PC-9 (cell line): ENCODE measurements around the gene STK38L.

Experiments used
- CTCF ChIP-seq: fragments of 200-600 bp; sonication (generic); conservative IDR thresholded peaks from 2 replicates; pipeline ENCODE4 v1.6.1; 2017; ENCODE audit warnings: mixed run types, antibody characterized with exemption, mild to moderate bottlenecking, moderate library complexity
- EZH2 ChIP-seq: fragments of 200-600 bp; sonication (generic); IDR thresholded peaks from 2 replicates; pipeline ENCODE4 v1.8.0; 2017; ENCODE audit warnings: antibody characterized with exemption, low read depth

GRCh38 chr12:27284751-27285150 lies 40.7 kb downstream of the STK38L start:
- TF ChIP-seq CTCF, result no peak
- no peak for TF ChIP-seq EZH2
